Neural cell (in vitro differentiated cells): Measurements from ENCODE around the gene EVC. TPM values are rescaled to one million over a fixed set of nuclear protein-coding genes. Genes with fewer than 3 reads are reported as not detected.

Experiments used
- H2AFZ ChIP-seq: fragments of 200-600, 300-800 bp; sonication (generic), shearing (Covaris generic); 2 replicates; pipeline ENCODE4 v1.6.0; 2014; ENCODE audit warnings: low read depth, mild to moderate bottlenecking, antibody characterized with exemption, low read length, moderate library complexity
- H3F3A ChIP-seq: fragments of 200-600 bp; shearing (Covaris generic); 2 replicates; pipeline ENCODE4 v1.6.1; 2016; ENCODE audit warnings: mild to moderate bottlenecking, moderate library complexity, mixed read lengths, antibody characterized with exemption, low read length; ENCODE audit not compliant: insufficient read depth, poor library complexity, severe bottlenecking
- H3K27ac ChIP-seq: fragments of 200-600, 300-800 bp; sonication (generic), shearing (Covaris generic); 2 replicates; pipeline ENCODE4 v1.5.1; 2014; ENCODE audit warnings: mild to moderate bottlenecking, low read length, moderate library complexity
- H3K27me3 ChIP-seq: fragments of 300-800, 200-600 bp; sonication (generic), shearing (Covaris generic); 2 replicates; pipeline ENCODE4 v1.6.0; 2014; ENCODE audit warnings: mild to moderate bottlenecking, low read depth, low read length, moderate library complexity; ENCODE audit not compliant: insufficient read depth
- H3K36me3 ChIP-seq: fragments of 300-800, 200-600 bp; sonication (generic), shearing (Covaris generic); 2 replicates; pipeline ENCODE4 v1.5.1; 2014; ENCODE audit warnings: mild to moderate bottlenecking, antibody characterized with exemption, low read length, moderate library complexity; ENCODE audit not compliant: insufficient read depth
- H3K4me2 ChIP-seq: fragments of 300-800, 200-600 bp; sonication (generic), shearing (Covaris generic); 2 replicates; pipeline ENCODE4 v1.6.0; 2014; ENCODE audit warnings: mild to moderate bottlenecking, low read length
- H3K4me3 ChIP-seq: fragments of 300-800, 200-600 bp; sonication (generic), shearing (Covaris generic); 2 replicates; pipeline ENCODE4 v1.5.1; 2014; ENCODE audit warnings: mild to moderate bottlenecking, low read length, moderate library complexity
- H3K79me2 ChIP-seq: fragments of 200-600 bp; shearing (Covaris generic); replicated peaks from 2 replicates; pipeline ENCODE4 v1.6.0; 2014; ENCODE audit warnings: mild to moderate bottlenecking, low read length, moderate library complexity; ENCODE audit not compliant: insufficient read depth
- H3K9ac ChIP-seq: fragments of 300-800, 200-600 bp; sonication (generic), shearing (Covaris generic); 2 replicates; pipeline ENCODE4 v1.6.1; 2016; ENCODE audit warnings: mild to moderate bottlenecking, low read length, mixed read lengths
- H3K9me2 ChIP-seq: fragments of 200-600 bp; shearing (Covaris generic); 2 replicates; pipeline ENCODE4 v1.6.1; 2016; ENCODE audit warnings: mild to moderate bottlenecking, low read length, mixed read lengths; ENCODE audit not compliant: insufficient read depth
- H3K9me3 ChIP-seq: fragments of 200-600, 300-800 bp; sonication (generic), shearing (Covaris generic); 2 replicates; pipeline ENCODE4 v1.6.1; 2016; ENCODE audit warnings: mild to moderate bottlenecking, mixed run types, low read length, moderate library complexity, mixed read lengths
- H4K20me1 ChIP-seq: fragments of 200-600 bp; shearing (Covaris generic); 2 replicates; pipeline ENCODE4 v1.6.1; 2016; ENCODE audit warnings: mild to moderate bottlenecking, mixed run types; ENCODE audit not compliant: insufficient read depth
- EP300 ChIP-seq: fragments of 450-650 bp; conservative IDR thresholded peaks from 2 replicates; pipeline ENCODE4 v1.6.1; 2014; ENCODE audit warnings: antibody characterized with exemption, mild to moderate bottlenecking, moderate library complexity; ENCODE audit not compliant: poor library complexity, severe bottlenecking
- EZH2 ChIP-seq: fragments of 200-600, 300-800 bp; shearing (Covaris generic), sonication (generic); IDR thresholded peaks from 2 replicates; pipeline ENCODE4 v1.6.1; 2014; ENCODE audit warnings: antibody characterized with exemption, low read length, borderline replicate concordance, mild to moderate bottlenecking; ENCODE audit not compliant: insufficient read depth, poor library complexity, severe bottlenecking
- MXI1 ChIP-seq: fragments of 450-650 bp; conservative IDR thresholded peaks from 2 replicates; pipeline ENCODE4 v1.6.1; 2014; ENCODE audit warnings: antibody characterized with exemption, mild to moderate bottlenecking; ENCODE audit not compliant: poor library complexity, severe bottlenecking
- POLR2AphosphoS5 ChIP-seq: IDR thresholded peaks from 2 replicates; pipeline ENCODE4 v1.6.1; 2012
- RAD21 ChIP-seq: fragments of 450-650 bp; conservative IDR thresholded peaks from 2 replicates; pipeline ENCODE4 v1.6.1; 2014; ENCODE audit warnings: antibody characterized with exemption, mild to moderate bottlenecking, moderate library complexity
- SMC3 ChIP-seq: fragments of 450-650 bp; conservative IDR thresholded peaks from 2 replicates; pipeline ENCODE4 v1.6.1; 2014; ENCODE audit warnings: antibody characterized with exemption, mild to moderate bottlenecking, moderate library complexity; ENCODE audit not compliant: poor library complexity
- TAF1 ChIP-seq: IDR thresholded peaks from 2 replicates; pipeline ENCODE4 v1.6.1; 2012; ENCODE audit warnings: low read depth
- polyA plus RNA-seq: library from polyadenylated mRNA; depleted of rRNA; stranded (reverse); fragments of >200 nt; gene quantifications from 2 replicates; pipeline ENCODE4 v1.2.3, GENCODE V29; 2014
- TF ChIP-seq, protein P1 (sequence below): fragments of 450-650 bp; IDR thresholded peaks from 2 replicates; pipeline ENCODE4 v1.5.1; 2014; ENCODE audit warnings: antibody characterized with exemption, mild to moderate bottlenecking, moderate library complexity; ENCODE audit not compliant: poor library complexity, severe bottlenecking
- TF ChIP-seq, protein P2 (sequence below): IDR thresholded peaks from 2 replicates; pipeline ENCODE4 v1.6.1; 2012; ENCODE audit warnings: borderline replicate concordance

EVC gene
- polyA plus RNA-seq, 1 donor from 2014 or later = 0.48 TPM

GRCh38 chr4:5826437-5827107 is 115.6 kb downstream of the EVC start:
- Histone ChIP-seq H3K36me3 (peaks cover 40% of the 10 kb centered on the region), H3K9me2 (no peaks in the 10 kb centered on the region), H3K9me3 (no peaks in the 10 kb centered on the region), H3K27ac (no peak overlapping the region), H3K4me2 (no peak overlapping the region), H3K4me3 (no peak overlapping the region), H3K79me2 (no peaks in the 10 kb centered on the region), H3K27me3 (no peaks in the 10 kb centered on the region), H3K9ac (no peak overlapping the region), H3F3A (no peaks in the 10 kb centered on the region), H2AFZ (no peak overlapping the region), H4K20me1 (no peaks in the 10 kb centered on the region)
- TF ChIP-seq, protein P1, sequence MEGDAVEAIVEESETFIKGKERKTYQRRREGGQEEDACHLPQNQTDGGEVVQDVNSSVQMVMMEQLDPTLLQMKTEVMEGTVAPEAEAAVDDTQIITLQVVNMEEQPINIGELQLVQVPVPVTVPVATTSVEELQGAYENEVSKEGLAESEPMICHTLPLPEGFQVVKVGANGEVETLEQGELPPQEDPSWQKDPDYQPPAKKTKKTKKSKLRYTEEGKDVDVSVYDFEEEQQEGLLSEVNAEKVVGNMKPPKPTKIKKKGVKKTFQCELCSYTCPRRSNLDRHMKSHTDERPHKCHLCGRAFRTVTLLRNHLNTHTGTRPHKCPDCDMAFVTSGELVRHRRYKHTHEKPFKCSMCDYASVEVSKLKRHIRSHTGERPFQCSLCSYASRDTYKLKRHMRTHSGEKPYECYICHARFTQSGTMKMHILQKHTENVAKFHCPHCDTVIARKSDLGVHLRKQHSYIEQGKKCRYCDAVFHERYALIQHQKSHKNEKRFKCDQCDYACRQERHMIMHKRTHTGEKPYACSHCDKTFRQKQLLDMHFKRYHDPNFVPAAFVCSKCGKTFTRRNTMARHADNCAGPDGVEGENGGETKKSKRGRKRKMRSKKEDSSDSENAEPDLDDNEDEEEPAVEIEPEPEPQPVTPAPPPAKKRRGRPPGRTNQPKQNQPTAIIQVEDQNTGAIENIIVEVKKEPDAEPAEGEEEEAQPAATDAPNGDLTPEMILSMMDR = no peak
- TF ChIP-seq, protein P2, sequence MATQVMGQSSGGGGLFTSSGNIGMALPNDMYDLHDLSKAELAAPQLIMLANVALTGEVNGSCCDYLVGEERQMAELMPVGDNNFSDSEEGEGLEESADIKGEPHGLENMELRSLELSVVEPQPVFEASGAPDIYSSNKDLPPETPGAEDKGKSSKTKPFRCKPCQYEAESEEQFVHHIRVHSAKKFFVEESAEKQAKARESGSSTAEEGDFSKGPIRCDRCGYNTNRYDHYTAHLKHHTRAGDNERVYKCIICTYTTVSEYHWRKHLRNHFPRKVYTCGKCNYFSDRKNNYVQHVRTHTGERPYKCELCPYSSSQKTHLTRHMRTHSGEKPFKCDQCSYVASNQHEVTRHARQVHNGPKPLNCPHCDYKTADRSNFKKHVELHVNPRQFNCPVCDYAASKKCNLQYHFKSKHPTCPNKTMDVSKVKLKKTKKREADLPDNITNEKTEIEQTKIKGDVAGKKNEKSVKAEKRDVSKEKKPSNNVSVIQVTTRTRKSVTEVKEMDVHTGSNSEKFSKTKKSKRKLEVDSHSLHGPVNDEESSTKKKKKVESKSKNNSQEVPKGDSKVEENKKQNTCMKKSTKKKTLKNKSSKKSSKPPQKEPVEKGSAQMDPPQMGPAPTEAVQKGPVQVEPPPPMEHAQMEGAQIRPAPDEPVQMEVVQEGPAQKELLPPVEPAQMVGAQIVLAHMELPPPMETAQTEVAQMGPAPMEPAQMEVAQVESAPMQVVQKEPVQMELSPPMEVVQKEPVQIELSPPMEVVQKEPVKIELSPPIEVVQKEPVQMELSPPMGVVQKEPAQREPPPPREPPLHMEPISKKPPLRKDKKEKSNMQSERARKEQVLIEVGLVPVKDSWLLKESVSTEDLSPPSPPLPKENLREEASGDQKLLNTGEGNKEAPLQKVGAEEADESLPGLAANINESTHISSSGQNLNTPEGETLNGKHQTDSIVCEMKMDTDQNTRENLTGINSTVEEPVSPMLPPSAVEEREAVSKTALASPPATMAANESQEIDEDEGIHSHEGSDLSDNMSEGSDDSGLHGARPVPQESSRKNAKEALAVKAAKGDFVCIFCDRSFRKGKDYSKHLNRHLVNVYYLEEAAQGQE = no peak
- TF ChIP-seq EP300 = no peak
- TF ChIP-seq EZH2 = no peak
- no peak for TF ChIP-seq TAF1
- TF ChIP-seq POLR2AphosphoS5 = no peak
- TF ChIP-seq SMC3 = no peak
- TF ChIP-seq RAD21 = no peak
- TF ChIP-seq MXI1 = no peak

DNA sequence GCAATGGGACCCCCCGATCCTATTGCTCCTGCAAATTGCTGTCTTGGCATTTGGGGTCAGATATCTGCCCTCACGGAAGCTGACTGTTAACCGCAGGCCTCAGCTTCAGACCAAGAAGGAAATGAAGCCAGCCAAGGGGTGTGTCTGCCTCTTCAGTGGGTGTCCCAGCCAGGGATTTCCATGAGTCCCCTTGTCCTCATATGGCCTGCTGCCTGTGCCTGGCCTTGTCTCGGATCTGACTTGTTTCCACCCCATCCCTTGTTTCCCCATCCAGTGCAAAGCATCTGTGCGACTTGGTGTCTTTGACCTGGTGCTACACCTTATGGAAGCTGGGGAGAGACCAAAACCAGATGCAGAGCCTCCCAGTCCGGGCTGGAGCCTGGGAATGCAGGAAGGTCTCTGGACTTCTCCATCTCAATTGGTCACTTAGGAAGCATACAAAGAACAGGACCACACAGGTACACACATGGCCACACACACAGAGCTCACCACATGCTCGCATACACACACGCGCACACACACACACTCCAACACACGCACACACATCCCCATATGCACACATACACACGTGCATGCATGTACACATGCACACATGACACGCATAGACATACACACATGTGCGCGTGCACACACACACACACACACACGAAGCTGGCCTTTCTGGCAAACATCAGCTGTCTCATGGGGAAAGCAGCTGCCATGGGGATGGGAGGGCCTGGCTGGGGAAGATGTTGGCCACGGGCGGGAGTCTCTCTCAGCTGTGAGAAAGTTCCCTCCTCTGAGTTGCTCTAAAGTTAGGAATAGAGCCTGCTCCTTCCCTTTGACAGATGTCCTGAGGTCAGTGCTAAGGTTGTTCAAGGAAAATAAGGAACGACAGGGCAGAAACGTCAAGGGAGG is 116.4 kb downstream of the EVC start:
- Histone ChIP-seq H4K20me1 (no peaks in the 10 kb centered on the region), H2AFZ (no peak overlapping the region), H3K9ac (no peak overlapping the region), H3K27ac (no peak overlapping the region), H3K9me2 (no peaks in the 10 kb centered on the region), H3K9me3 (no peaks in the 10 kb centered on the region), H3K27me3 (no peaks in the 10 kb centered on the region), H3K36me3 (peaks cover 32% of the 10 kb centered on the region), H3K79me2 (no peaks in the 10 kb centered on the region), H3K4me2 (no peak overlapping the region), H3F3A (no peaks in the 10 kb centered on the region), H3K4me3 (no peak overlapping the region)
- TF ChIP-seq RAD21 (no peak), MXI1 (no peak), EP300 (no peak)
